ENCODE data around the gene HLA-DOA. TPM values are rescaled to one million over a fixed set of nuclear protein-coding genes. Genes with fewer than 3 reads are reported as not detected.

Gene HLA-DOA
- total RNA-seq, 3 donors from 2014 or later (not counting 1 experiment from before 2014, with no cell fraction given) = 1.2 to 4.3 (median 3.6) TPM

- intact Hi-C loops (cut with micrococcal nuclease) = no loop called here
- DNase-seq = peak in 1 of 2 donors; percentile 62
- no peaks in the 10 kb centered on the region for H3K4me1 ChIP-seq (ENCODE audit: control insufficient read depth, insufficient read depth, low read length)
- H3K36me3 ChIP-seq (ENCODE audit: control insufficient read depth, insufficient read depth, low read length) = no peaks in the 10 kb centered on the region
- WGBS (ENCODE audit: insufficient coverage) = 41% methylated on average over 8 of the region's 8 CpGs
- no peak for ATAC-seq
- peaks cover 4% of the 10 kb centered on the region for H3K27me3 ChIP-seq (ENCODE audit: control insufficient read depth, insufficient read depth, low read length)
- no peaks in the 10 kb centered on the region for H3K9me3 Mint-ChIP-seq
- no peaks in the 10 kb centered on the region for H3K9me3 ChIP-seq (ENCODE audit: control insufficient read depth, insufficient read depth, low read length)
- H3K27ac ChIP-seq (ENCODE audit: low read length) = no peak overlapping the region
- no peaks in the 10 kb centered on the region for H3K36me3 Mint-ChIP-seq
- no peaks in the 10 kb centered on the region for H3K4me1 Mint-ChIP-seq
- H3K4me3 Mint-ChIP-seq = no peak overlapping the region
- no peak overlapping the region for H3K4me3 ChIP-seq (ENCODE audit: low read length)
- H3K27me3 Mint-ChIP-seq (ENCODE audit: low read depth in 2 of 2) = peaks cover 19 to 66% of the 10 kb centered on the region in 2 donors
- no peak overlapping the region for H3K27ac Mint-ChIP-seq
- TF ChIP-seq CTCF (IDR thresholded peaks at IDR 0.05) = no peak
These were observed 9.3 kb downstream of the HLA-DOA start for GRCh38 chr6:33000055-33000454.

- no CpG with 5 or more reads among the region's 2 CpGs for WGBS (ENCODE audit: insufficient coverage)
- H3K36me3 ChIP-seq (ENCODE audit: control insufficient read depth, insufficient read depth, low read length) = no peaks in the 10 kb centered on the region
- Mint-ChIP-seq H3K4me3 (no peak overlapping the region), H3K36me3 (no peaks in the 10 kb centered on the region), H3K27ac (no peak overlapping the region), H3K27me3 (ENCODE audit: low read depth in 2 of 2) (peaks cover 14 to 55% of the 10 kb centered on the region in 2 donors), H3K4me1 (no peaks in the 10 kb centered on the region), H3K9me3 (no peaks in the 10 kb centered on the region)
- intact Hi-C loops (cut with micrococcal nuclease) = no loop called here
- H3K9me3 ChIP-seq (ENCODE audit: control insufficient read depth, insufficient read depth, low read length) = no peaks in the 10 kb centered on the region
- DNase-seq (no peak), ATAC-seq (no peak)
- peaks cover 4% of the 10 kb centered on the region for H3K27me3 ChIP-seq (ENCODE audit: control insufficient read depth, insufficient read depth, low read length)
- H3K4me1 ChIP-seq (ENCODE audit: control insufficient read depth, insufficient read depth, low read length) = no peaks in the 10 kb centered on the region
- no peak overlapping the region for H3K4me3 ChIP-seq (ENCODE audit: low read length)
- TF ChIP-seq CTCF (IDR thresholded peaks at IDR 0.05) = no peak
- H3K27ac ChIP-seq (ENCODE audit: low read length) = no peak overlapping the region
These were observed 13.9 kb downstream of the HLA-DOA start for GRCh38 chr6:32995448-32995847.

- H3K4me1 ChIP-seq (ENCODE audit: control insufficient read depth, insufficient read depth, low read length) = no peaks in the 10 kb centered on the region
- no peaks in the 10 kb centered on the region for H3K27me3 ChIP-seq (ENCODE audit: control insufficient read depth, insufficient read depth, low read length)
- Mint-ChIP-seq H3K27me3 (ENCODE audit: low read depth in 2 of 2) (peaks cover 12 to 42% of the 10 kb centered on the region in 2 donors), H3K27ac (no peak overlapping the region), H3K36me3 (no peaks in the 10 kb centered on the region), H3K4me3 (no peak overlapping the region), H3K4me1 (no peaks in the 10 kb centered on the region), H3K9me3 (no peaks in the 10 kb centered on the region)
- no peaks in the 10 kb centered on the region for H3K36me3 ChIP-seq (ENCODE audit: control insufficient read depth, insufficient read depth, low read length)
- intact Hi-C loops (cut with micrococcal nuclease) = no loop called here
- no peak overlapping the region for H3K4me3 ChIP-seq (ENCODE audit: low read length)
- WGBS (ENCODE audit: insufficient coverage) = 100% methylated on average over 4 of the region's 9 CpGs
- H3K9me3 ChIP-seq (ENCODE audit: control insufficient read depth, insufficient read depth, low read length) = no peaks in the 10 kb centered on the region
- ATAC-seq (no peak), DNase-seq (no peak)
- no peak for TF ChIP-seq CTCF (IDR thresholded peaks at IDR 0.05)
- H3K27ac ChIP-seq (ENCODE audit: low read length) = no peak overlapping the region
These were observed 15.9 kb downstream of the HLA-DOA start for GRCh38 chr6:32993363-32993973.

DNA sequence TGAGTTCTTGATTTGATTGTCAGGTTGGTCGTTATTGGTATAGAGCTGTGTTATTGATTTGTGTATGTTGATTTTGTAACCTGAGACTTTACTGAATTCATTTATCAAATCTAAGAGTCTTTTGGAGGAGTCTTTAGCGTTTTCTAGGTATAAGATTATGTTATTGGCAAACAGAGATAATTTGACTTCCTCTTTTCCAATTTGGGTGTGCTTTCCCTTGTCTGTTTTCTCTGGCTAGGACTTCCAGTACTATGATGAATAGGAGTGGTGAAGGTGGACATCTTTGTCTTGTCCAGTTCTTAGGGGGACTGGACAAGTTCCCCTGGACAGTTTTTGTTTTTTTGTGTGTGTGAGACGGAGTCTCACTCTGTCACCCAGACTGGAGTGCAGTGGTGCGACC, 17.4 kb downstream of the HLA-DOA start:
- H3K36me3 Mint-ChIP-seq = no peaks in the 10 kb centered on the region
- no peak overlapping the region for H3K27ac Mint-ChIP-seq
- no peaks in the 10 kb centered on the region for H3K4me1 Mint-ChIP-seq
- no peak for TF ChIP-seq CTCF (IDR thresholded peaks at IDR 0.05)
- no peak overlapping the region for H3K27ac ChIP-seq (ENCODE audit: low read length)
- no peaks in the 10 kb centered on the region for H3K9me3 Mint-ChIP-seq
- ATAC-seq (no peak), DNase-seq (no peak)
- H3K4me3 ChIP-seq (ENCODE audit: low read length) = no peak overlapping the region
- no peaks in the 10 kb centered on the region for H3K9me3 ChIP-seq (ENCODE audit: control insufficient read depth, insufficient read depth, low read length)
- no peaks in the 10 kb centered on the region for H3K36me3 ChIP-seq (ENCODE audit: control insufficient read depth, insufficient read depth, low read length)
- peaks cover 9 to 32% of the 10 kb centered on the region in 2 donors for H3K27me3 Mint-ChIP-seq (ENCODE audit: low read depth in 2 of 2)
- no peaks in the 10 kb centered on the region for H3K27me3 ChIP-seq (ENCODE audit: control insufficient read depth, insufficient read depth, low read length)
- intact Hi-C loops (cut with micrococcal nuclease) = no loop called here
- no peak overlapping the region for H3K4me3 Mint-ChIP-seq
- 67% methylated on average over 4 of the region's 4 CpGs for WGBS (ENCODE audit: insufficient coverage)
- no peaks in the 10 kb centered on the region for H3K4me1 ChIP-seq (ENCODE audit: control insufficient read depth, insufficient read depth, low read length)
